Panc1 (cell line): ENCODE measurements around the gene OR1L4.

Experiments used
- CTCF ChIP-seq: fragments of 450-650 bp; IDR thresholded peaks from 2 replicates; pipeline ENCODE4 v1.5.1; 2017; ENCODE audit warnings: mild to moderate bottlenecking
- POLR2AphosphoS5 ChIP-seq: IDR thresholded peaks from 2 replicates; pipeline ENCODE4 v1.6.1; 2012; ENCODE audit warnings: mild to moderate bottlenecking, low read depth, low read length, moderate library complexity
- REST ChIP-seq, 2 experiments: IDR thresholded peaks; 2 replicates each; pipeline ENCODE4 v1.6.1; 2011 to 2012; ENCODE audit warnings: low read depth in 2 of 2, control low read depth in 1 of 2, low read length in 1 of 2, mild to moderate bottlenecking in 1 of 2, moderate library complexity in 1 of 2; ENCODE audit not compliant: insufficient read depth in 1 of 2
- TCF7L2 ChIP-seq: IDR thresholded peaks from 2 replicates; pipeline ENCODE4 v1.6.1; 2011; ENCODE audit warnings: mild to moderate bottlenecking, low read depth, low read length, inconsistent platforms

GRCh38 chr9:122723690-122724089 lies at the start of gene OR1L4:
- TF ChIP-seq CTCF (no peak), POLR2AphosphoS5 (no peak), REST (IDR thresholded peaks at IDR 0.05; ENCODE audit: insufficient read depth in 1 of 2, low read depth in 2 of 2, low read length in 1 of 2) (no peak), TCF7L2 (no peak)
